DMS153 treated with DMSO at 0.1 percent for 48 hours (cell line): ENCODE measurements around the gene RPS6KA2.

ENCODE experiments used
- DNase-seq: peaks from one replicate; lab custom pipeline; 2025; ENCODE audit not compliant: unreplicated experiment; lab: John Stamatoyannopoulos, UW

Gene RPS6KA2

GRCh38 chr6:166489301-166490155 is 137.5 kb downstream of the RPS6KA2 start:
- no peak for DNase-seq

- no peak for DNase-seq
Measured at GRCh38 chr6:166488701-166489100, 138.3 kb downstream of the RPS6KA2 start.

GRCh38 chr6:166488076-166488685 is 138.9 kb downstream of the RPS6KA2 start:
- no peak for DNase-seq

- DNase-seq: no peak
Measured at GRCh38 chr6:166487148-166487547, 139.9 kb downstream of the RPS6KA2 start.

GRCh38 chr6:166486536-166486880 is 140.5 kb downstream of the RPS6KA2 start:
- DNase-seq: no peak

GRCh38 chr6:166485651-166486535 is 141.2 kb downstream of the RPS6KA2 start:
- DNase-seq: no peak

- no peak for DNase-seq
Measured at GRCh38 chr6:166484863-166485262, 142.2 kb downstream of the RPS6KA2 start.

- DNase-seq: no peak
Measured at GRCh38 chr6:166483573-166484250, 143.3 kb downstream of the RPS6KA2 start.

GRCh38 chr6:166483026-166483425 is 144.0 kb downstream of the RPS6KA2 start:
- no peak for DNase-seq

GRCh38 chr6:166478782-166479592 is 148.1 kb downstream of the RPS6KA2 start:
- no peak for DNase-seq

- DNase-seq: no peak
Measured at GRCh38 chr6:166477647-166478365, 149.2 kb downstream of the RPS6KA2 start.

- DNase-seq: no peak
Measured at GRCh38 chr6:166476634-166477215, 150.3 kb downstream of the RPS6KA2 start.

GRCh38 chr6:166476061-166476591 is 150.9 kb downstream of the RPS6KA2 start:
- DNase-seq: no peak

- no peak for DNase-seq
Measured at GRCh38 chr6:166474721-166475565, 152.1 kb downstream of the RPS6KA2 start.

GRCh38 chr6:166473886-166474571 is 153.0 kb downstream of the RPS6KA2 start:
- DNase-seq: no peak

GRCh38 chr6:166472636-166473035 is 154.4 kb downstream of the RPS6KA2 start:
- DNase-seq: no peak

- DNase-seq: no peak
Measured at GRCh38 chr6:166471797-166472260, 155.2 kb downstream of the RPS6KA2 start.
